Natural killer cell (primary cell): Measurements from ENCODE around the gene CACNG4. TPM values are rescaled to one million over a fixed set of nuclear protein-coding genes. Genes with fewer than 3 reads are reported as not detected.

Experiments
- ATAC-seq, 3 donors: fragments of 150-1000 bp in 2 of 3; fragments of 200-7000 bp in 1 of 3; cut with Tn5 transposase; 1 replicate in 1 of 3; 2 replicates in 2 of 3; pipeline ENCODE4 v1.10.0; 2021; ENCODE audit warnings: mild to moderate bottlenecking in 2 of 3, moderate library complexity in 2 of 3
- DNase-seq, 2 donors: peaks; one replicate each; pipeline versions ENCODE4 v3.0.0 to v3.0.0-alpha.2; 2013 to 2021; ENCODE audit warnings: mixed read lengths in 1 of 2
- H3K27ac ChIP-seq: one replicate; pipeline ENCODE4 v1.5.1; 2013; ENCODE audit warnings: mild to moderate bottlenecking, low read length
- H3K27me3 ChIP-seq: one replicate; pipeline ENCODE4 v1.6.1; 2013; ENCODE audit warnings: low read length; ENCODE audit not compliant: control insufficient read depth, insufficient read depth
- H3K36me3 ChIP-seq: one replicate; pipeline ENCODE4 v1.6.1; 2013; ENCODE audit warnings: low read length; ENCODE audit not compliant: control insufficient read depth, insufficient read depth
- H3K4me1 ChIP-seq: one replicate; pipeline ENCODE4 v1.6.1; 2013; ENCODE audit warnings: low read length; ENCODE audit not compliant: control insufficient read depth, insufficient read depth
- H3K4me3 ChIP-seq: one replicate; pipeline ENCODE4 v1.5.1; 2013; ENCODE audit warnings: low read length
- H3K9me3 ChIP-seq: one replicate; pipeline ENCODE4 v1.6.1; 2013; ENCODE audit warnings: low read length; ENCODE audit not compliant: control insufficient read depth, insufficient read depth
- H3K27ac Mint-ChIP-seq, 2 donors: one replicate each; pipeline ENCODE4 v1.8.0; 2022; ENCODE audit warnings: mild to moderate bottlenecking in 2 of 2, mixed read lengths in 2 of 2, moderate library complexity in 1 of 2
- H3K27me3 Mint-ChIP-seq, 2 donors: one replicate each; pipeline ENCODE4 v1.8.0; 2022; ENCODE audit warnings: low read depth in 2 of 2, mixed read lengths in 2 of 2
- H3K36me3 Mint-ChIP-seq: one replicate; pipeline ENCODE4 v1.8.0; 2022; ENCODE audit warnings: mixed read lengths
- H3K4me1 Mint-ChIP-seq, 2 donors: one replicate each; pipeline ENCODE4 v1.8.0; 2022; ENCODE audit warnings: mixed read lengths in 2 of 2
- H3K4me3 Mint-ChIP-seq: one replicate; pipeline ENCODE4 v1.8.0; 2022; ENCODE audit warnings: mild to moderate bottlenecking, moderate library complexity, mixed read lengths
- H3K9me3 Mint-ChIP-seq, 2 donors: one replicate each; pipeline ENCODE4 v1.8.0; 2022; ENCODE audit warnings: mixed read lengths in 2 of 2
- CTCF ChIP-seq: fragments of 200-600 bp; IDR thresholded peaks from one replicate; pipeline ENCODE4 v1.8.0; 2022; ENCODE audit warnings: antibody characterized with exemption
- WGBS: methylation state at CpG from one replicate; pipeline ENCODE4 v1.1.7; 2013; ENCODE audit warnings: missing lambda C conversion rate; ENCODE audit not compliant: insufficient coverage; 5-methylcytosine and 5-hydroxymethylcytosine counted together
- intact Hi-C: fragments of 100-400 bp; cut with micrococcal nuclease; formaldehyde crosslinking; loops from one replicate; pipeline ENCODE4 v1.14.2; 2022
- total RNA-seq, 4 donors: library from RNA; stranded (reverse); fragments of 120-200 nt in 1 of 4; gene quantifications; one replicate each; pipeline versions ENCODE4 v1.2.3 to v1.2.4, GENCODE V29; 2013 to 2022

CACNG4 gene
- total RNA-seq, 3 donors from 2014 or later (not counting 1 experiment from before 2014, with no cell fraction given), result not detected

GRCh38 chr17:66955821-66956220 is 8.7 kb upstream of the CACNG4 start:
- no peaks in the 10 kb centered on the region for H3K36me3 ChIP-seq
- Mint-ChIP-seq H3K36me3 (no peaks in the 10 kb centered on the region), H3K4me1 (no peaks in the 10 kb centered on the region), H3K9me3 (no peaks in the 10 kb centered on the region), H3K4me3 (no peak overlapping the region), H3K27ac (no peak overlapping the region), H3K27me3 (peaks cover 0 to 2% of the 10 kb centered on the region in 2 donors)
- H3K4me3 ChIP-seq, result no peak overlapping the region
- no peak overlapping the region for H3K27ac ChIP-seq
- no peaks in the 10 kb centered on the region for H3K4me1 ChIP-seq
- intact Hi-C loops, result no loop called here
- ATAC-seq, result no peak
- no peaks in the 10 kb centered on the region for H3K9me3 ChIP-seq
- H3K27me3 ChIP-seq, result no peaks in the 10 kb centered on the region
- no peak for TF ChIP-seq CTCF
- 95% methylated on average over 5 of the region's 5 CpGs for WGBS
- no peak for DNase-seq

GRCh38 chr17:66956941-66957340 is 7.6 kb upstream of the CACNG4 start:
- no peak overlapping the region for H3K27ac Mint-ChIP-seq

GRCh38 chr17:66957343-66957742 is 7.2 kb upstream of the CACNG4 start:
- no peaks in the 10 kb centered on the region for H3K9me3 Mint-ChIP-seq
- no peak overlapping the region for H3K4me3 ChIP-seq
- no peak overlapping the region for H3K4me3 Mint-ChIP-seq
- H3K27ac Mint-ChIP-seq, result no peak overlapping the region
- H3K36me3 Mint-ChIP-seq, result no peaks in the 10 kb centered on the region
- H3K27ac ChIP-seq, result no peak overlapping the region
- H3K9me3 ChIP-seq, result no peaks in the 10 kb centered on the region
- intact Hi-C loops, result no loop called here
- no peaks in the 10 kb centered on the region for H3K36me3 ChIP-seq
- H3K27me3 ChIP-seq, result no peaks in the 10 kb centered on the region
- no peaks in the 10 kb centered on the region for H3K4me1 Mint-ChIP-seq
- no peaks in the 10 kb centered on the region for H3K4me1 ChIP-seq
- ATAC-seq (no peak), DNase-seq (no peak)
- TF ChIP-seq CTCF, result no peak
- peaks cover 4 to 5% of the 10 kb centered on the region in 2 donors for H3K27me3 Mint-ChIP-seq
- WGBS, result 94% methylated on average over 8 of the region's 8 CpGs

More at GRCh38 chr17:66956941-66957340, 7.6 kb upstream of the CACNG4 start:
- TF ChIP-seq CTCF, result no peak
- 97% methylated on average over 5 of the region's 6 CpGs for WGBS
- H3K9me3 ChIP-seq, result no peaks in the 10 kb centered on the region
- H3K4me3 ChIP-seq, result no peak overlapping the region
- intact Hi-C loops, result no loop called here
- no peak overlapping the region for H3K4me3 Mint-ChIP-seq
- no peaks in the 10 kb centered on the region for H3K9me3 Mint-ChIP-seq
- no peaks in the 10 kb centered on the region for H3K36me3 ChIP-seq
- no peaks in the 10 kb centered on the region for H3K4me1 Mint-ChIP-seq
- DNase-seq (no peak), ATAC-seq (no peak)
- peaks cover 0 to 2% of the 10 kb centered on the region in 2 donors for H3K27me3 Mint-ChIP-seq
- H3K36me3 Mint-ChIP-seq, result no peaks in the 10 kb centered on the region
- no peaks in the 10 kb centered on the region for H3K27me3 ChIP-seq
- no peaks in the 10 kb centered on the region for H3K4me1 ChIP-seq
- no peak overlapping the region for H3K27ac ChIP-seq

GRCh38 chr17:66957951-66958579 is 6.4 kb upstream of the CACNG4 start:
- Histone ChIP-seq H3K4me1 (no peaks in the 10 kb centered on the region), H3K36me3 (no peaks in the 10 kb centered on the region), H3K4me3 (no peak overlapping the region), H3K27me3 (peaks cover 2% of the 10 kb centered on the region), H3K27ac (no peak overlapping the region), H3K9me3 (no peaks in the 10 kb centered on the region)
- no peak for ATAC-seq
- DNase-seq, result no peak
- no peak overlapping the region for H3K27ac Mint-ChIP-seq
- H3K4me3 Mint-ChIP-seq, result no peak overlapping the region
- no peaks in the 10 kb centered on the region for H3K36me3 Mint-ChIP-seq
- no peaks in the 10 kb centered on the region for H3K9me3 Mint-ChIP-seq
- no peaks in the 10 kb centered on the region for H3K4me1 Mint-ChIP-seq
- H3K27me3 Mint-ChIP-seq, result peaks cover 10 to 11% of the 10 kb centered on the region in 2 donors
- WGBS, result 85% methylated on average over 16 of the region's 16 CpGs
- intact Hi-C loops, result no loop called here
- no peak for TF ChIP-seq CTCF
